HG03432 (cell line): Measurements from ENCODE around the gene KNSTRN.

Source experiments
- ATAC-seq: cut with Tn5 transposase; IDR thresholded peaks from one replicate; pipeline ENCODE4 v1.9.1; 2021; ENCODE audit warnings: mild to moderate bottlenecking, moderate library complexity; ENCODE audit not compliant: unreplicated experiment

KNSTRN gene

DNA sequence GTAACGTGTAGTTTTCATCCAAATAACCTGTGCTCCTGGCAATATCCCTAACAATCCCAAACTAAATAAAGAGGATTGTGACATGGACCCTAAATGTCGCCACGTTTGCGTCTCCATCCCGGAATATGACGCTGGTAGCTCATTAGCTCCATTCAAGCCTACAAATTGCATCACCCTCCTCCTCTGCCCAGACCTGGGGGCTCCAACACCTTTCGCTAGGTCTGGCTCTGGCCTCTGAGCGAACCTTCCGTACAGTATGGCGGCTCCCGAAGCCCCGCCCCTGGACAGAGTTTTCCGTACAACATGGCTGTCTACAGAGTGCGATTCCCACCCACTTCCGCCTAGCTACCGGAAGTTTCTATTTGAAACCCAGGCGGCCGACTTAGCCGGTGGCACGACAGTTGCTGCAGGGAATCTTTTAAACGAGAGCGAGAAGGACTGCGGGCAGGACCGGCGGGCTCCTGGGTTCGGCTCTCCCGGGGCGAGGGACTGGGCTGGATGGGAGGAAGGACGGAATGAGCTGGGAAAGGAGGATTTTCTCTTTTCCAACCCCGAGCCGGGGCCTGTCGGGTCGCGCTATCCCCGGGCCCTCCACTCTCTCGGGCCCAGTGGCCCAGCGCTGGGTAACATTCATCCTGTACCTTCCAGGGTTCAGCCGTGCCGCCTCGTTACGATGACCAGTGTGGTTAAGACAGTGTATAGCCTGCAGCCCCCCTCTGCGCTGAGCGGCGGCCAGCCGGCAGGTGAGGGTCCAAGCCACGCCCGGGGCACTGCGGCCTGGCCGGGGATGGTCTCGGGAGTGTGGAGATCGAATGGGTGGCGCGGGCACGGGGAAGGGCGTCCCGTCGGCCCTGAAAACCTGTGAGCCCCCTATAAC lies at the start of gene KNSTRN:
Gene KNSTRN (plus strand): TSS at position 142 of the 877 bp plus-strand sequence. CDS start 115 bp downstream, at position 257.
- ATAC-seq = peak; percentile 92

DNA sequence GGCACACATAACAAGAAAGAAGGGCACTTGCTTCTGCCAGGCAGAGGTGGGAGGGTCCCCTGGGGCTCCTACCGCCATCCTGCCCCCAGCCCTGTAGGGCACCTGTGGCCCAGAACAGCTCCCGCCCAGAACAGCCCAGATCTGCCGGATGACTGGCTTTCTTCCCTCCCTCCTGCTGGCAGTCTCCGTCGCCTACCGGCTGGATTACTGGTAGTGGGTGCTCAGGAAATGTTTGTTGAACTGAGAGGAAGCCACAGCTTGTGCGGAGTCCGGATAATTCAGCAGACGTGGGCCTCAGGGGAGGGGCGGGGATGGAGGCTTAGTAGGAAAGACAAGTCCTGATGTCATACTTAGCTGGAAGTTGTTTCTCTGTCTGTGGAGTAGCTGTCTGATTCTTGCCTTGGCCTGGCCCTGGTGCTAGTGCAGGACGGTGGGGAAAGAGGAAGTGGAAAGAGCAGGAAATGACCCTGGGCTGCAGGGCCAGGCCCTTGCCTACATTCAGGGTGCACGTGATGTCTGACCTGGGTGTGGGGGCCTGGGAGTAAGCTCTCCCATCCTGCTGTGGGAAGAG lies 48.5 kb upstream of the KNSTRN start:
- no peak for ATAC-seq

DNA sequence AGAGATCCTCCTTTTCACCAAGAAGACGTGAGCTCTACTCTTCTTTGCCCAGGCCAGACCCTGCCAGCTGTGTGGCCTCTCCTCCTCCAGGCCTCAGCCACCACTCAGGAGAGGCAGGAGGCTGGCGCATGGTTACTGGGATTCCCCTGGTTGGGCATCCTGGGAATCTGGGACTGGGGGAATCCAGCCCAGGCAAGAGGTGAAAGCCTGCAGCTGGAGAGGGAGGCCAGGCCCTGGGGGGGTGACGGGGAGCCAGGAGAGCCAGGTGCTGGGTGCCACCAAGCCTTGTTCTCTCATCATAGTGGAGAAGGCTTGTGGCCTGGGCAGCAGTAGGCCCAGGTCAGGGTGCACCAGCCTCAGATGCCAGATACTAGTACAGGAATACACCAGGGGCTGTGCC lies 48.0 kb upstream of the KNSTRN start:
- no peak for ATAC-seq

GRCh38 chr15:40334941-40335795 lies 47.4 kb upstream of the KNSTRN start:
- no peak for ATAC-seq

DNA sequence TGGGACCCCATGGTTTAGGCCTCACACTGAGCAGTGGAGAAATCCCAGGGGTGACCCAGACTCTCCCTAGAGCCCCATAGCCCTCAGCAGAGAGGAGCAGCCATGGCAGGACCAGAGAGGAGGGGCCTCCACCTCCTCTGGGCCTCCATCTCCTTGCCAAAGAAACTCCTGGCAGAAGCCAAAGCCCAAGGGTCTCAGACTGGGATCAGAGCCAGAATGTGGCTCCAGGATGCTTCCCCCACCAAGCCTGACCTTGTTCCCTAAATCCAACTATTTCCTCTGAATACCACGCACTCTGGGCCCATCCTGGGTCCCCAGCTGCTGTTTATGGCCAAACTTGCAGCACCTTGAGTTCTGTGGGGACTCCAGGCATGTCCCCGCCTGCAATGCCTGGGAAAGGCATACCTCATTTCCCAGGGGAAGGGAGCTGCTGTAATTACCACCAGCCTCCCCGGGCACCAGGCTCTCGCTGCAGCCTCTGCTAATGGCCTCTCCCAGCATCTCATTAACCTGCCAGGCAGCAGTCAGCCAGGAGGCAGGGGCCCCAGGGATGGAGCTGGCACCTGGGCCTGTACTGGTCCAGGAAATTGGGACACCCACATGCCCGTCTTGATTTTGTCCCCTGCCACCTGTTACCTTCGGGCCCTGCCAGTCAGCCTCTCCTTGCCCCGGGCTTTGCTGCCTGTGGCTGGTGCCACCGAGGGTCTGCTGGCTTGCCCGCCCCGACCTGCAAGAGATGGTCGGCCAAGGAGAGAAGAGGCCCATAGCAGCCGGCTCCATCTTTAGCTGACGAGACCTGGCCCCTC lies 46.4 kb upstream of the KNSTRN start:
- no peak for ATAC-seq

DNA sequence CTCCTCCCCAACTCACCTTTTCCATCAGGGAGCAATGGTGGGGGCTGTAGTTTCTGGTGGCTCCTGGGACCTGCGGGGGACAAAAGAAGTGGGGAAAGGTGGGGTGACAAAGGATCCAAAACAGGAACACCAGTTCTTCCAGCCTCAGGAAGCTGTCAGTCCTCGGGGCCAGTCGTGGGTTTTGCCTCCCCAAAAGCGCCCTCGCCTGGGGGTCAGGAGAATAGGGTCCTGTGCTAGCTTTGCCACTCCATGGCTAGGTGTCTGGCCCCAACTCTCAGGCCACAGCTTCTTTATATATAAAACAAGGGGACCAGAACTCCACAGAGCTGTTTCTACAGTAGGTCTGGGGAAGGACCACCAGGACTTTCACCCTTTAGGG lies 45.8 kb upstream of the KNSTRN start:
- no peak for ATAC-seq

DNA sequence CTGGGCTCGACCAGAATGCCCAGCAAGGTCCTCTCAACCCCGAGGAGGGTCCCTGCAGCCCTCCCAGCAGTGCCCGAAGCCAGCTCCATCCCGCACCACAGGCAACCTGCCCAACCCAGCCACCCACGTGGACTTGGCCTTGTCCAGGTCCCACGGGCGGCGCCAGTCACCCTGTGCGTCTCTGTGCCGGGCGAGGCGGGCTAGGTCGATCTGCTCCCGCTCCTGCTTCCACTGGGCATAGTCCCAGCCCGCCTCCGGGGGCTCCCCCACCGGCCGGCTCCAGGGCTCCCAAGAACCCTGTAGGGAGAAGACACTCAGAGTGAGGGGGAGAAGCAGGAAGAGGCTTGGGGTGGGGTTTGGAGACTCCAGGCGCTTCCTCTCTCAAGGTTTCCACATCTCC lies 44.9 kb upstream of the KNSTRN start:
- ATAC-seq = no peak

GRCh38 chr15:40338041-40338657 lies 44.4 kb upstream of the KNSTRN start:
- ATAC-seq = peak; percentile 62

GRCh38 chr15:40338921-40339620 lies 43.5 kb upstream of the KNSTRN start:
- ATAC-seq = no peak

- ATAC-seq = no peak
Measured at GRCh38 chr15:40339621-40339945, 42.9 kb upstream of the KNSTRN start.

- no peak for ATAC-seq
Measured at GRCh38 chr15:40340038-40340739, 42.3 kb upstream of the KNSTRN start.

- no peak for ATAC-seq
Measured at GRCh38 chr15:40340740-40341400, 41.7 kb upstream of the KNSTRN start, which contains the start of gene CCDC9B. Gene CCDC9B, minus strand, starts transcription at chr15:40340939. Its CDS starts 120 bp downstream, at chr15:40340819.

- no peak for ATAC-seq
Measured at GRCh38 chr15:40342416-40343320, 39.9 kb upstream of the KNSTRN start.

DNA sequence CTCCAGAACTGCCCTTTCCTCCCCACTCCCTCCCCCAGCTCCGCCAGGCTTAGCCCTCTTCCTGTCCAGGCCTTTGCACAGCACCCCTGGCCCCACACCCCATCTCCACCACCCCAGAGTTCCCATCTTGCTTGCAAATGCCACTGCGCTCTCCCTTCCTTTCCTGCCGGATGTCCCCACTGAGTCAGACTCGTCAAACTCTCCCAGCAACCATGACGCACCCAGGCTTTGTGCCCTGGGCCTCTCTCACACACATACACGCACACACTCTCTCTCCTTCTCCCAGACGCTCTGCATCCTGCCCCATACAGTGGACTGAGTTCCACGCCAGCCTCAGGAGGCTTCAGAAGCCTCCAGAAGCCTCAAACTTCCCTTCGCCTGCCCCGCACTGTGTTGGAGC lies 39.0 kb upstream of the KNSTRN start:
- no peak for ATAC-seq

GRCh38 chr15:40344217-40344616 lies 38.3 kb upstream of the KNSTRN start:
- no peak for ATAC-seq

DNA sequence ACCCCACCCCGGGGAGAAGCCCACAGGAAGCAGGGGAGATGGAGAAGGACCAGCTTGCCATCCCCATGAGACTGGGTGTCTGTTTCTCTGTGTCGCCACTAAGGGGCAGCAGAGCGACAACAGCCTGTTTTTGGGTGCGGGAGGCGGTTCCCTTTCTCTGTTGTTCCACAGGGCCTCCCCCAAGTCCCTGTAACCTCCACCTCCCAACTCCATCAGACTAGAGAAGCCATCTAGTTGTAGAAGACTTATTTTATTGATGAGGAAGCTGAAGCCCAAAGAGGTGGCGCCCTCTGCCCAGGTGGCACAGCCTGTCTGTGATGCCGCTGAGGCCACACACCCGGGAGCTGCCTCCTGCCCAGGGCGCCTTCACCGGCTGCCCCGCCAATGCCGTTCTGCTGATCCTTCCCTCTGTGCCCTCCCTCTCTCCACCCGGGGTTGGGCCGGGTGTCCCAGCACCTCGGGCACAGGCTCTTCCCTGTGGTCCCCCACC lies 37.8 kb upstream of the KNSTRN start:
- peak; percentile 49 for ATAC-seq

DNA sequence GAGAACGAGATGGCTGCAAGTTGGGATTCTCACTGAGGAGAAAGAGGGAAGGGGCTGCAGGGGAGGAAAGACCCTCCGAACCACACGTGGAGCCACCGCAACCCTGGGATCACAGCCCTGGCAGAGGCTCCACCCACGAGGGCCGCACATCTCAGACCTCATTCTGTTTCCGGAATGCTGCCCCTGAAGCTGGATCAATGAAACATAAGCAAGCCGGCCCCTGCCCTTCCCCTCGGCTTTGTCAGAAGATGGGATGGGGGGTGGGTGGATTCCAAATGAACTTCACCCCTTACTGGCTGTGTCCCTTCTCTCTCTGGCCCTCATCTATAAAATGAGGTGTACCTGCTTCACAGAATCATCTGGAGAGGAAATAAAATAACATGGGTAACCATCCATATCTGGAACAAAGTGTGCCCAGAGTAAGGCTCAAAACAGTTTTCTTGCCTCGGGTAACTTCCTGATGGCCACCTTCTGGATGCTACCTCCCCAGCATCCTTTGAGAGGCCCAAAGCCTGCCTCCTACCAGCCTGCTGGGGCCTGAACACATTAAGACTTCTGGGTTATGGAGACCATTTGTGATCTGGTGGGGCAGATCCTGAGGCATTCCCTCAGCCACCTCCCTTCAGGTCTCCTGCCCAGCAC lies 37.2 kb upstream of the KNSTRN start:
- ATAC-seq = no peak
